Measurements from ENCODE around the gene LYAR.
"Not testable (repeated sequence)": the region's sequence is repeated elsewhere in the genome, so short reads cannot be mapped to it uniquely, and the experiment has no call there.

- not testable (repeated sequence) for TF ChIP-seq TCF4 (CRISPR knock-in tag; IDR thresholded peaks at IDR 0.05; ENCODE audit: borderline replicate concordance); SNAI2 (CRISPR knock-in tag; IDR thresholded peaks at IDR 0.05); GLIS3 (CRISPR knock-in tag; IDR thresholded peaks at IDR 0.05); ZC3H10 (CRISPR knock-in tag; IDR thresholded peaks at IDR 0.05); ZFP30 (CRISPR knock-in tag; IDR thresholded peaks at IDR 0.05); TOX (CRISPR knock-in tag; IDR thresholded peaks at IDR 0.05; ENCODE audit: borderline replicate concordance); ZNF565 (CRISPR knock-in tag; conservative IDR thresholded peaks at IDR 0.05; ENCODE audit: low read depth); RARB (CRISPR knock-in tag; IDR thresholded peaks at IDR 0.05); CSDC2 (CRISPR knock-in tag; IDR thresholded peaks at IDR 0.05)
- TF ChIP-seq, protein P1, sequence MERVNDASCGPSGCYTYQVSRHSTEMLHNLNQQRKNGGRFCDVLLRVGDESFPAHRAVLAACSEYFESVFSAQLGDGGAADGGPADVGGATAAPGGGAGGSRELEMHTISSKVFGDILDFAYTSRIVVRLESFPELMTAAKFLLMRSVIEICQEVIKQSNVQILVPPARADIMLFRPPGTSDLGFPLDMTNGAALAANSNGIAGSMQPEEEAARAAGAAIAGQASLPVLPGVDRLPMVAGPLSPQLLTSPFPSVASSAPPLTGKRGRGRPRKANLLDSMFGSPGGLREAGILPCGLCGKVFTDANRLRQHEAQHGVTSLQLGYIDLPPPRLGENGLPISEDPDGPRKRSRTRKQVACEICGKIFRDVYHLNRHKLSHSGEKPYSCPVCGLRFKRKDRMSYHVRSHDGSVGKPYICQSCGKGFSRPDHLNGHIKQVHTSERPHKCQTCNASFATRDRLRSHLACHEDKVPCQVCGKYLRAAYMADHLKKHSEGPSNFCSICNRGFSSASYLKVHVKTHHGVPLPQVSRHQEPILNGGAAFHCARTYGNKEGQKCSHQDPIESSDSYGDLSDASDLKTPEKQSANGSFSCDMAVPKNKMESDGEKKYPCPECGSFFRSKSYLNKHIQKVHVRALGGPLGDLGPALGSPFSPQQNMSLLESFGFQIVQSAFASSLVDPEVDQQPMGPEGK (CRISPR knock-in tag; IDR thresholded peaks at IDR 0.05; ENCODE audit: borderline replicate concordance) = not testable (repeated sequence)
- TF ChIP-seq, protein P2, sequence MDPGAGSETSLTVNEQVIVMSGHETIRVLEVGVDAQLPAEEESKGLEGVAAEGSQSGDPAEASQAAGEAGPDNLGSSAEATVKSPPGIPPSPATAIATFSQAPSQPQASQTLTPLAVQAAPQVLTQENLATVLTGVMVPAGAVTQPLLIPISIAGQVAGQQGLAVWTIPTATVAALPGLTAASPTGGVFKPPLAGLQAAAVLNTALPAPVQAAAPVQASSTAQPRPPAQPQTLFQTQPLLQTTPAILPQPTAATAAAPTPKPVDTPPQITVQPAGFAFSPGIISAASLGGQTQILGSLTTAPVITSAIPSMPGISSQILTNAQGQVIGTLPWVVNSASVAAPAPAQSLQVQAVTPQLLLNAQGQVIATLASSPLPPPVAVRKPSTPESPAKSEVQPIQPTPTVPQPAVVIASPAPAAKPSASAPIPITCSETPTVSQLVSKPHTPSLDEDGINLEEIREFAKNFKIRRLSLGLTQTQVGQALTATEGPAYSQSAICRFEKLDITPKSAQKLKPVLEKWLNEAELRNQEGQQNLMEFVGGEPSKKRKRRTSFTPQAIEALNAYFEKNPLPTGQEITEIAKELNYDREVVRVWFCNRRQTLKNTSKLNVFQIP (CRISPR knock-in tag; IDR thresholded peaks at IDR 0.05; ENCODE audit: borderline replicate concordance, low read depth) = not testable (repeated sequence)
These were observed 50.4 kb downstream of the LYAR start for GRCh38 chr4:4239551-4239950.
